GM18520 (cell line): ENCODE data around the gene METTL13.

Experiments used
- ATAC-seq: cut with Tn5 transposase; IDR thresholded peaks from one replicate; pipeline ENCODE4 v1.9.1; 2021; ENCODE audit not compliant: unreplicated experiment

The METTL13 gene

GRCh38 chr1:171802207-171802606 lies 20.7 kb downstream of the METTL13 start:
- ATAC-seq, result no peak

GRCh38 chr1:171803045-171803444 lies 21.6 kb downstream of the METTL13 start:
- no peak for ATAC-seq

- ATAC-seq, result no peak
Measured at GRCh38 chr1:171803461-171804022, 22.1 kb downstream of the METTL13 start.

- ATAC-seq, result peak; percentile 85
Measured at GRCh38 chr1:171805395-171806115, 24.1 kb downstream of the METTL13 start.

- ATAC-seq, result no peak
Measured at GRCh38 chr1:171807556-171807955, 26.1 kb downstream of the METTL13 start.

- ATAC-seq, result no peak
Measured at GRCh38 chr1:171809834-171810233, 28.4 kb downstream of the METTL13 start.

GRCh38 chr1:171811672-171812071 lies 30.2 kb downstream of the METTL13 start:
- no peak for ATAC-seq

- ATAC-seq, result no peak
Measured at GRCh38 chr1:171814692-171815091, 33.2 kb downstream of the METTL13 start.

- no peak for ATAC-seq
Measured at GRCh38 chr1:171816300-171816901, 34.9 kb downstream of the METTL13 start.

GRCh38 chr1:171817511-171818265 lies 36.2 kb downstream of the METTL13 start:
- ATAC-seq, result peak; percentile 93

GRCh38 chr1:171819946-171820345 lies 38.5 kb downstream of the METTL13 start:
- ATAC-seq, result no peak

GRCh38 chr1:171826973-171827372 lies 45.5 kb downstream of the METTL13 start:
- no peak for ATAC-seq

GRCh38 chr1:171828794-171829193 lies 47.3 kb downstream of the METTL13 start:
- ATAC-seq, result no peak

GRCh38 chr1:171833091-171833825 lies 51.8 kb downstream of the METTL13 start:
- no peak for ATAC-seq

GRCh38 chr1:171834821-171835220 lies 53.4 kb downstream of the METTL13 start:
- no peak for ATAC-seq

GRCh38 chr1:171835891-171836290 lies 54.4 kb downstream of the METTL13 start:
- ATAC-seq, result no peak

GRCh38 chr1:171841050-171841910 lies 59.8 kb downstream of the METTL13 start, which contains the start of gene DNM3:
Gene DNM3, plus strand, starts transcription at chr1:171841498. Its CDS starts 159 bp downstream, at chr1:171841657.
- ATAC-seq, result peak; percentile 57

- no peak for ATAC-seq
Measured at GRCh38 chr1:171841931-171842761, 60.7 kb downstream of the METTL13 start.

- no peak for ATAC-seq
Measured at GRCh38 chr1:171844381-171844780, 62.9 kb downstream of the METTL13 start.
